Liver (tissue), 9 donors: ENCODE results near the gene LDB2. TPM values are rescaled to one million over a fixed set of nuclear protein-coding genes. Genes with fewer than 3 reads are reported as not detected.

Experiments used
- DNase-seq: peaks from one replicate; pipeline ENCODE4 v3.0.0-alpha.2; 2017; ENCODE audit warnings: low spot score
- H3K27ac ChIP-seq, 2 donors: one replicate each; pipeline ENCODE4 v1.7.0; 2013; ENCODE audit warnings: inconsistent platforms in 2 of 2, low read length in 2 of 2, control low read depth in 1 of 2, low read depth in 1 of 2, mild to moderate bottlenecking in 1 of 2
- H3K27me3 ChIP-seq, 4 donors: one replicate each; pipeline versions ENCODE4 v1.6.1 to v1.7.0; 2013; ENCODE audit warnings: low read length in 3 of 4, inconsistent platforms in 1 of 4, mild to moderate bottlenecking in 1 of 4, moderate library complexity in 1 of 4; ENCODE audit not compliant: control insufficient read depth in 4 of 4, insufficient read depth in 4 of 4
- H3K36me3 ChIP-seq, 4 donors: one replicate each; pipeline versions ENCODE4 v1.6.1 to v1.7.0; 2013; ENCODE audit warnings: low read length in 3 of 4, mild to moderate bottlenecking in 3 of 4, low read depth in 1 of 4, moderate library complexity in 1 of 4; ENCODE audit not compliant: control insufficient read depth in 4 of 4, insufficient read depth in 3 of 4
- H3K4me1 ChIP-seq, 4 donors: one replicate each; pipeline versions ENCODE4 v1.6.1 to v1.7.0; 2013; ENCODE audit warnings: low read length in 3 of 4, mild to moderate bottlenecking in 3 of 4, moderate library complexity in 1 of 4; ENCODE audit not compliant: control insufficient read depth in 4 of 4, insufficient read depth in 4 of 4
- H3K4me3 ChIP-seq, 3 donors: one replicate each; pipeline versions ENCODE4 v1.6.1 to v1.7.0; 2013; ENCODE audit warnings: low read length in 3 of 3, control low read depth in 1 of 3, low read depth in 1 of 3, mild to moderate bottlenecking in 1 of 3
- H3K9ac ChIP-seq, 2 donors: one replicate each; pipeline ENCODE4 v1.7.0; 2013; ENCODE audit warnings: low read length in 2 of 2, mild to moderate bottlenecking in 2 of 2, moderate library complexity in 2 of 2, control low read depth in 1 of 2, low read depth in 1 of 2
- H3K9me3 ChIP-seq, 4 donors: one replicate each; pipeline versions ENCODE4 v1.6.1 to v1.7.0; 2013; ENCODE audit warnings: low read length in 3 of 4; ENCODE audit not compliant: control insufficient read depth in 4 of 4
- EGR1 ChIP-seq, 2 donors: IDR thresholded peaks; 2 replicates each; pipeline ENCODE4 v1.6.1; 2016 to 2018; ENCODE audit warnings: antibody characterized with exemption in 2 of 2, low read depth in 2 of 2
- FOXA1 ChIP-seq: IDR thresholded peaks from 2 replicates; pipeline ENCODE4 v1.6.1; 2016; ENCODE audit warnings: antibody characterized with exemption
- RAD21 ChIP-seq, 2 donors: IDR thresholded peaks; 2 replicates each; pipeline ENCODE4 v1.6.1; 2016; ENCODE audit warnings: antibody characterized with exemption in 2 of 2, mild to moderate bottlenecking in 2 of 2
- RXRA ChIP-seq, 2 donors: IDR thresholded peaks; 2 replicates each; pipeline ENCODE4 v1.6.1; 2017 to 2018; ENCODE audit warnings: antibody characterized with exemption in 2 of 2, mild to moderate bottlenecking in 1 of 2
- SP1 ChIP-seq: IDR thresholded peaks from 2 replicates; pipeline ENCODE4 v1.6.1; 2018; ENCODE audit warnings: antibody characterized with exemption, mild to moderate bottlenecking
- YY1 ChIP-seq: IDR thresholded peaks from 2 replicates; pipeline ENCODE4 v1.6.1; 2016; ENCODE audit warnings: antibody characterized with exemption, mild to moderate bottlenecking
- WGBS: extraction: QIAGEN DNeasy Blood & Tissue Kit; methylation state at CpG from one replicate; pipeline ENCODE4 v1.1.7; 2013; 5-methylcytosine and 5-hydroxymethylcytosine counted together
- polyA plus RNA-seq, 2 donors: library from polyadenylated mRNA; stranded (reverse) in 1 of 2; unstranded in 1 of 2; fragments of 200-250 nt in 1 of 2; fragments of >200 nt in 1 of 2; fragmentation: Nextera tagmentation in 1 of 2; extraction: Ambion mirVana in 1 of 2; gene quantifications; one replicate each; pipeline versions ENCODE4 v1.2.1 to v1.2.3, GENCODE V29; 2013 to 2015
- total RNA-seq, 2 donors: library from RNA; depleted of rRNA; stranded (reverse); fragments of >200 nt; gene quantifications; one replicate each; pipeline ENCODE4 v1.2.3, GENCODE V29; 2014
- TF ChIP-seq, protein P1 (sequence below): fragments of 150-350 bp; IDR thresholded peaks from 2 replicates; pipeline ENCODE4 v1.5.1; 2017; ENCODE audit warnings: improper control_type of control experiment, low read depth, low read length; ENCODE audit not compliant: missing input control
- TF ChIP-seq, protein P2 (sequence below): IDR thresholded peaks from 2 replicates; pipeline ENCODE4 v1.6.1; 2016; ENCODE audit warnings: antibody characterized with exemption
- TF ChIP-seq, protein P3 (sequence below): IDR thresholded peaks from 2 replicates; pipeline ENCODE4 v1.6.1; 2016; ENCODE audit warnings: antibody characterized with exemption, mild to moderate bottlenecking
- donor health status: healthy.
- donor health status: healthy.
- donor health status: healthy.
- donor health status: healthy.
- donor health status: healthy.

LDB2 gene
- total RNA-seq, result 10 to 100 TPM; 18.7 to 31.9 TPM
- 10 to 100 TPM in 1 of 2 donors, 1 to 10 TPM in 1; 7.4 to 14.8 TPM for polyA plus RNA-seq

DNA sequence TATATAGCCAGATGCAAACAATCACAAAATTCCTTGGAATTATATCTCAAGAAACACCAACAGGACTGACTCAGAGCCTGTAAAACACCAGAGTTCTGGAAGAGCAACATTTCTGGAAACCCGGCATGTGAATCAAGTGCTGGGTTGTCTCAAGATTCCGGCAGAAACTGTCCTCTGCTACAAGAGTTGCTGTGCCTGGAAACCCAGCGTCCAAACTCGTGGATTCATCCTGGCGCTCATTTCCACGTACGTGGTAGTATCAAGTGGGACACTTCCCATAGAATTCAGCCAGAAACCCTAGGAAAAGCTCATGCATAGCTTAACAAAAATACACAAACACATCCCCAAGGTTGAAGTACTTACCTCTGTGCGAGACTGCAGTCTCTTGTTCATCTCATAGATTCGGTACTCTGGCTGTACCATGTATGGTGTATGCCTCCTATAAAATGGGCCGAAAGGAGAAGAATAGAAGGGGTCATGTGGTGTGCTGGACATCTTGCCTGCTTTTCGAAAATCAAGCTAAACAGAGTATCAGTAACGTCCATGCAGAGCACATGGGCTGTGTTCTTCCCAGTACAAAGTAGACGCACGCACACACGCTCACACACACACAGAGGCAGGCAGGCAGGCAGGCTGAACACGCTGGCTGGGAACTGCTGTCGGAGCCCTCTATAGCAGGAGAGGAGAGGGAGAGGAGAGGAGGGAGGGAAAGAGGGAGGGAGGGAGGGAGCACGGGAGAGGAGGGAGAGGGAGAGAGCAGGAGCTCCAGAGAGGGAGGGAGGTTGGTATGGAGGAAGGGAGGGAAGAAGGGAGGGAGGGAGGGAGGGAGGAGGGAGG lies at the start of gene LDB2:
Gene LDB2, minus strand, starts transcription at position 655 of the 837 bp plus-strand sequence.
- H3K4me3 ChIP-seq, result peak within 1 kb of the TSS; percentile 37 to 56 (median 48)
- H3K27me3 ChIP-seq, result no peaks in the 10 kb centered on the region
- H3K9me3 ChIP-seq, result no peaks in the 10 kb centered on the region
- TF ChIP-seq, protein P1, sequence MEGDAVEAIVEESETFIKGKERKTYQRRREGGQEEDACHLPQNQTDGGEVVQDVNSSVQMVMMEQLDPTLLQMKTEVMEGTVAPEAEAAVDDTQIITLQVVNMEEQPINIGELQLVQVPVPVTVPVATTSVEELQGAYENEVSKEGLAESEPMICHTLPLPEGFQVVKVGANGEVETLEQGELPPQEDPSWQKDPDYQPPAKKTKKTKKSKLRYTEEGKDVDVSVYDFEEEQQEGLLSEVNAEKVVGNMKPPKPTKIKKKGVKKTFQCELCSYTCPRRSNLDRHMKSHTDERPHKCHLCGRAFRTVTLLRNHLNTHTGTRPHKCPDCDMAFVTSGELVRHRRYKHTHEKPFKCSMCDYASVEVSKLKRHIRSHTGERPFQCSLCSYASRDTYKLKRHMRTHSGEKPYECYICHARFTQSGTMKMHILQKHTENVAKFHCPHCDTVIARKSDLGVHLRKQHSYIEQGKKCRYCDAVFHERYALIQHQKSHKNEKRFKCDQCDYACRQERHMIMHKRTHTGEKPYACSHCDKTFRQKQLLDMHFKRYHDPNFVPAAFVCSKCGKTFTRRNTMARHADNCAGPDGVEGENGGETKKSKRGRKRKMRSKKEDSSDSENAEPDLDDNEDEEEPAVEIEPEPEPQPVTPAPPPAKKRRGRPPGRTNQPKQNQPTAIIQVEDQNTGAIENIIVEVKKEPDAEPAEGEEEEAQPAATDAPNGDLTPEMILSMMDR, result no peak
- TF ChIP-seq RAD21 (IDR thresholded peaks at IDR 0.05), result peak in 1 of 2 donors; percentile 51
- TF ChIP-seq, protein P2, sequence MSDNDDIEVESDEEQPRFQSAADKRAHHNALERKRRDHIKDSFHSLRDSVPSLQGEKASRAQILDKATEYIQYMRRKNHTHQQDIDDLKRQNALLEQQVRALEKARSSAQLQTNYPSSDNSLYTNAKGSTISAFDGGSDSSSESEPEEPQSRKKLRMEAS, result peak; percentile 58
- no peaks in the 10 kb centered on the region for H3K36me3 ChIP-seq
- H3K27ac ChIP-seq, result peak within 1 kb of the TSS; percentile 13 to 68
- peak within 1 kb of the TSS; percentile 30 to 40 for H3K9ac ChIP-seq
- H3K4me1 ChIP-seq, result peaks cover 0 to 4% (median 2%) of the 10 kb centered on the region in 4 donors
- 10% methylated on average over 18 of the region's 18 CpGs for WGBS
- DNase-seq, result peak; percentile 43

DNA sequence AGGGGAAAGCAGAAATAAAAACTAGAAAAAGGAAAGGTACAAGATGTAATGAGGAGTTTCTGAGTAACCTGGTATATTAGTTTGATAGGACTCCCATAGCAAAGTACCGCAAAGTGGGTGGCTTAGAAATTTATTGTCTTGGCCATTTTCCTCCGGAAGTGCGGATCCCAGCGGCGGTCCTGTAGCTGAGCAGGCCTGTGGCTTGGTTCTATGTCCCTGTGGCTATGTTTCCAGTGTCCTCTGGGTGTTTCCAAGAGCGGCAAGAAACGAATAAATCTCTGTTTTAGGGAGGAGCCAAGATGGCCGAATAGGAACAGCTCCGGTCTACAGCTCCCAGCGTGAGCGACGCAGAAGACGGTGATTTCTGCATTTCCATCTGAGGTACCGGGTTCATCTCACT lies 44.0 kb upstream of the LDB2 start:
- WGBS, result 96% methylated on average over 13 of the region's 14 CpGs
- Histone ChIP-seq H3K9me3 (peaks cover 0 to 3% (median 0%) of the 10 kb centered on the region in 4 donors), H3K27me3 (no peaks in the 10 kb centered on the region), H3K27ac (no peak overlapping the region), H3K36me3 (no peaks in the 10 kb centered on the region), H3K9ac (no peak overlapping the region), H3K4me3 (no peak overlapping the region), H3K4me1 (no peaks in the 10 kb centered on the region)
- TF ChIP-seq YY1, result no peak
- no peak for TF ChIP-seq EGR1 (IDR thresholded peaks at IDR 0.05; ENCODE audit: low read depth in 2 of 2)
- TF ChIP-seq, protein P1, result no peak
- TF ChIP-seq RXRA (IDR thresholded peaks at IDR 0.05), result no peak
- no peak for TF ChIP-seq FOXA1
- TF ChIP-seq, protein P2, result no peak
- TF ChIP-seq SP1, result no peak
- TF ChIP-seq, protein P3, sequence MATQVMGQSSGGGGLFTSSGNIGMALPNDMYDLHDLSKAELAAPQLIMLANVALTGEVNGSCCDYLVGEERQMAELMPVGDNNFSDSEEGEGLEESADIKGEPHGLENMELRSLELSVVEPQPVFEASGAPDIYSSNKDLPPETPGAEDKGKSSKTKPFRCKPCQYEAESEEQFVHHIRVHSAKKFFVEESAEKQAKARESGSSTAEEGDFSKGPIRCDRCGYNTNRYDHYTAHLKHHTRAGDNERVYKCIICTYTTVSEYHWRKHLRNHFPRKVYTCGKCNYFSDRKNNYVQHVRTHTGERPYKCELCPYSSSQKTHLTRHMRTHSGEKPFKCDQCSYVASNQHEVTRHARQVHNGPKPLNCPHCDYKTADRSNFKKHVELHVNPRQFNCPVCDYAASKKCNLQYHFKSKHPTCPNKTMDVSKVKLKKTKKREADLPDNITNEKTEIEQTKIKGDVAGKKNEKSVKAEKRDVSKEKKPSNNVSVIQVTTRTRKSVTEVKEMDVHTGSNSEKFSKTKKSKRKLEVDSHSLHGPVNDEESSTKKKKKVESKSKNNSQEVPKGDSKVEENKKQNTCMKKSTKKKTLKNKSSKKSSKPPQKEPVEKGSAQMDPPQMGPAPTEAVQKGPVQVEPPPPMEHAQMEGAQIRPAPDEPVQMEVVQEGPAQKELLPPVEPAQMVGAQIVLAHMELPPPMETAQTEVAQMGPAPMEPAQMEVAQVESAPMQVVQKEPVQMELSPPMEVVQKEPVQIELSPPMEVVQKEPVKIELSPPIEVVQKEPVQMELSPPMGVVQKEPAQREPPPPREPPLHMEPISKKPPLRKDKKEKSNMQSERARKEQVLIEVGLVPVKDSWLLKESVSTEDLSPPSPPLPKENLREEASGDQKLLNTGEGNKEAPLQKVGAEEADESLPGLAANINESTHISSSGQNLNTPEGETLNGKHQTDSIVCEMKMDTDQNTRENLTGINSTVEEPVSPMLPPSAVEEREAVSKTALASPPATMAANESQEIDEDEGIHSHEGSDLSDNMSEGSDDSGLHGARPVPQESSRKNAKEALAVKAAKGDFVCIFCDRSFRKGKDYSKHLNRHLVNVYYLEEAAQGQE, result no peak
- no peak for DNase-seq
